ENCODE data around the gene CCN5. TPM values are rescaled to one million over a fixed set of nuclear protein-coding genes. Genes with fewer than 3 reads are reported as not detected.

CCN5 gene
- total and polyA plus RNA-seq, 4 donors = 59.4 to 186 (median 115) TPM

- intact Hi-C loops (cut with DNase I) = no loop called here
- 81 to 91% methylated on average over 4 of the region's 4 CpGs for WGBS, 2 donors
- DNase-seq (no peak), ATAC-seq (ENCODE audit: low FRiP score) (no peak)
- peak overlapping the region; percentile 37 to 98 for H3K27ac ChIP-seq (ENCODE audit: low read depth in 1 of 2, low read length in 2 of 2)
- H3K27me3 ChIP-seq (ENCODE audit: control insufficient read depth in 1 of 2, insufficient read depth in 2 of 2, low read length in 1 of 2) = no peaks in the 10 kb centered on the region
- no peak overlapping the region for H3K4me3 ChIP-seq (ENCODE audit: low read length in 2 of 2)
- no peaks in the 10 kb centered on the region for H3K9me3 ChIP-seq (ENCODE audit: control insufficient read depth, low read length)
- no peaks in the 10 kb centered on the region for H3K4me1 ChIP-seq (ENCODE audit: control insufficient read depth in 1 of 2, insufficient read depth in 2 of 2, low read length in 2 of 2)
- H3K36me3 ChIP-seq (ENCODE audit: control insufficient read depth in 1 of 2, insufficient read depth in 2 of 2, low read length in 1 of 2) = no peaks in the 10 kb centered on the region
Measured at GRCh38 chr20:44705364-44706094, 9.6 kb upstream of the CCN5 start.

- H3K27ac ChIP-seq (ENCODE audit: low read depth in 1 of 2, low read length in 2 of 2) = peak overlapping the region; percentile 44 to 98
- H3K36me3 ChIP-seq (ENCODE audit: control insufficient read depth in 1 of 2, insufficient read depth in 2 of 2, low read length in 1 of 2) = no peaks in the 10 kb centered on the region
- ATAC-seq (ENCODE audit: low FRiP score) = peak; percentile 83
- peak; percentile 87 to 89 for DNase-seq
- 12 to 17% methylated on average over 10 of the region's 10 CpGs for WGBS, 2 donors
- H3K9me3 ChIP-seq (ENCODE audit: control insufficient read depth, low read length) = no peaks in the 10 kb centered on the region
- H3K27me3 ChIP-seq (ENCODE audit: control insufficient read depth in 1 of 2, insufficient read depth in 2 of 2, low read length in 1 of 2) = no peaks in the 10 kb centered on the region
- no peaks in the 10 kb centered on the region for H3K4me1 ChIP-seq (ENCODE audit: control insufficient read depth in 1 of 2, insufficient read depth in 2 of 2, low read length in 2 of 2)
- intact Hi-C loops (cut with DNase I) = no loop called here
- H3K4me3 ChIP-seq (ENCODE audit: low read length in 2 of 2) = no peak overlapping the region
Measured at GRCh38 chr20:44706301-44707017, 8.7 kb upstream of the CCN5 start.

DNA sequence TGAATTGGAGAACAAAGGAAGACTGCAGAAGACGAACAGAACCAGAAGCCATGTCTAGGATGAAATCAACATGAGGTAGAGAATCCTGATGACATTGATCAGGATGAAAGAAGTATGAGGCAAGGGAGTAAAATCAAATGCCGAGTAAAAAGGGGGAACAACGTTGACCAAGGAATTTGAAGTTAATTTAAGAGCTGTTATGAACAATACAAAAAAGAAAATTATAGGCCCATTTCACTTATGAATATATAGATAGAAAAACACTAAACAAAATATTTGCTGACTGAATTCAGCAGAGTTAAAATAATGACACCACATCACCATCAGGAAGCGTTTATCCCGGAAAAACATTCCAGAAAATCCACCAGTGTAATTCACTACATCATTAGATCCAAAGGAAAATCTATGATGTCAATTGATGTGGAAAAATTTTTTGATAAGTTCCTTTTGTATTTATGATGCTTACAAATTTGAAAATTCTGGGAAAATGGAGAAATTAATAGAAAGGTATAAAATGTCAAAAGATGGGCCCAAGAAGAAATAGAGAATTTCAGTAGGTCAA is 8.1 kb upstream of the CCN5 start:
- Histone ChIP-seq H3K27ac (ENCODE audit: low read depth in 1 of 2, low read length in 2 of 2) (peak overlapping the region; percentile 44 to 79), H3K9me3 (ENCODE audit: control insufficient read depth, low read length) (no peaks in the 10 kb centered on the region), H3K36me3 (ENCODE audit: control insufficient read depth in 1 of 2, insufficient read depth in 2 of 2, low read length in 1 of 2) (no peaks in the 10 kb centered on the region), H3K4me3 (ENCODE audit: low read length in 2 of 2) (no peak overlapping the region), H3K27me3 (ENCODE audit: control insufficient read depth in 1 of 2, insufficient read depth in 2 of 2, low read length in 1 of 2) (no peaks in the 10 kb centered on the region), H3K4me1 (ENCODE audit: control insufficient read depth in 1 of 2, insufficient read depth in 2 of 2, low read length in 2 of 2) (no peaks in the 10 kb centered on the region)
- DNase-seq (no peak), ATAC-seq (ENCODE audit: low FRiP score) (no peak)
- intact Hi-C loops (cut with DNase I) = no loop called here
- WGBS, 2 donors = 86 to 88% methylated on average over 5 of the region's 5 CpGs

GRCh38 chr20:44709380-44709779 is 5.8 kb upstream of the CCN5 start:
- Histone ChIP-seq H3K36me3 (ENCODE audit: control insufficient read depth in 1 of 2, insufficient read depth in 2 of 2, low read length in 1 of 2) (no peaks in the 10 kb centered on the region), H3K4me1 (ENCODE audit: control insufficient read depth in 1 of 2, insufficient read depth in 2 of 2, low read length in 2 of 2) (no peaks in the 10 kb centered on the region), H3K9me3 (ENCODE audit: control insufficient read depth, low read length) (no peaks in the 10 kb centered on the region), H3K27me3 (ENCODE audit: control insufficient read depth in 1 of 2, insufficient read depth in 2 of 2, low read length in 1 of 2) (no peaks in the 10 kb centered on the region), H3K4me3 (ENCODE audit: low read length in 2 of 2) (no peak overlapping the region), H3K27ac (ENCODE audit: low read depth in 1 of 2, low read length in 2 of 2) (no peak overlapping the region)
- DNase-seq (no peak), ATAC-seq (ENCODE audit: low FRiP score) (no peak)
- intact Hi-C loops (cut with DNase I) = no loop called here
- 85 to 87% methylated on average over 11 of the region's 11 CpGs for WGBS, 2 donors

DNA sequence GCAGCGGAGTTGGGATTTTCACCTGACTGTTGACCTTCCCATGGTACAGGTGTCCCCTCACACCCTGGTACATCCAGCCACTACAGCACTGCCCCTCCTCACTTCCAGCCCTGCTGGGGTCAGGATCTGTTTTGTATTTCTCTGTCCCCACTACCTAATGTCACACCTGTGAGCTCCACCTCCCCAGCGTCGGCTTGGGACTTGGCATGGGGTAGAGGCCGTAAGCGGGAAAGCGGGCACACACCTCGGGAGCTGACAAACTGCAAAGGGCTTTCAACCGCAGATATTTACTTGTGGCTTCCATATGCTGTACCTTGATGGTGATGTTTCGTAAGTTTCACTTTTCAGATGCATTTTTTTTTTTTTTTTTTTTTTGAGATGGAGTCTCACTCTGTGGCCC is 5.4 kb upstream of the CCN5 start:
- no peaks in the 10 kb centered on the region for H3K4me1 ChIP-seq (ENCODE audit: control insufficient read depth in 1 of 2, insufficient read depth in 2 of 2, low read length in 2 of 2)
- H3K9me3 ChIP-seq (ENCODE audit: control insufficient read depth, low read length) = no peaks in the 10 kb centered on the region
- no peaks in the 10 kb centered on the region for H3K36me3 ChIP-seq (ENCODE audit: control insufficient read depth in 1 of 2, insufficient read depth in 2 of 2, low read length in 1 of 2)
- no peaks in the 10 kb centered on the region for H3K27me3 ChIP-seq (ENCODE audit: control insufficient read depth in 1 of 2, insufficient read depth in 2 of 2, low read length in 1 of 2)
- no peak for DNase-seq
- intact Hi-C loops (cut with DNase I) = no loop called here
- WGBS, 2 donors = 95 to 96% methylated on average over 9 of the region's 9 CpGs
- no peak overlapping the region for H3K4me3 ChIP-seq (ENCODE audit: low read length in 2 of 2)
- no peak for ATAC-seq (ENCODE audit: low FRiP score)
- no peak overlapping the region for H3K27ac ChIP-seq (ENCODE audit: low read depth in 1 of 2, low read length in 2 of 2)

DNA sequence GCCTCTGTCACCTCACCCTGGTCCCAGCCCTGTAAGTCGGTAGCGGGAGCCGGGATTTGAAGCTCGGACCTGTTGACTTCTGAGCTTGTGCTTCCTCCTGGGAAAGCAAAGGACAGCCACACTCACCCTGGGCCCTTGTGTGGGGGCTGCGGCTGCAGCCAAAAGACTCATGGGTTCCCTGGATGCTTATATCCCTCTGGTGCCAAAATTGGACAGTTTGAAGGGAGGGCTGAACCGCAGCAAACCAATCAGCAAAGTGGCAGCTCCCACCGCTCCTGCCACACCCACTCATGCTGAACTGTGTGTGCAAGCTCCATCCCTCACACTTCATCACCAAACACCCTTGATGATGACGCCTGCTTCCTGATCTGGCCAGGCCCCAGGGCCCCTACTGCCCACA is 3.9 kb upstream of the CCN5 start:
- Histone ChIP-seq H3K36me3 (ENCODE audit: control insufficient read depth in 1 of 2, insufficient read depth in 2 of 2, low read length in 1 of 2) (no peaks in the 10 kb centered on the region), H3K4me3 (ENCODE audit: low read length in 2 of 2) (no peak overlapping the region), H3K4me1 (ENCODE audit: control insufficient read depth in 1 of 2, insufficient read depth in 2 of 2, low read length in 2 of 2) (peaks cover 0 to 5% of the 10 kb centered on the region in 2 donors), H3K27me3 (ENCODE audit: control insufficient read depth in 1 of 2, insufficient read depth in 2 of 2, low read length in 1 of 2) (no peaks in the 10 kb centered on the region), H3K27ac (ENCODE audit: low read depth in 1 of 2, low read length in 2 of 2) (no peak overlapping the region), H3K9me3 (ENCODE audit: control insufficient read depth, low read length) (no peaks in the 10 kb centered on the region)
- intact Hi-C loops (cut with DNase I) = no loop called here
- ATAC-seq (ENCODE audit: low FRiP score) (no peak), DNase-seq (peak in 1 of 2 donors; percentile 24)
- 83 to 85% methylated on average over 8 of the region's 8 CpGs for WGBS, 2 donors

DNA sequence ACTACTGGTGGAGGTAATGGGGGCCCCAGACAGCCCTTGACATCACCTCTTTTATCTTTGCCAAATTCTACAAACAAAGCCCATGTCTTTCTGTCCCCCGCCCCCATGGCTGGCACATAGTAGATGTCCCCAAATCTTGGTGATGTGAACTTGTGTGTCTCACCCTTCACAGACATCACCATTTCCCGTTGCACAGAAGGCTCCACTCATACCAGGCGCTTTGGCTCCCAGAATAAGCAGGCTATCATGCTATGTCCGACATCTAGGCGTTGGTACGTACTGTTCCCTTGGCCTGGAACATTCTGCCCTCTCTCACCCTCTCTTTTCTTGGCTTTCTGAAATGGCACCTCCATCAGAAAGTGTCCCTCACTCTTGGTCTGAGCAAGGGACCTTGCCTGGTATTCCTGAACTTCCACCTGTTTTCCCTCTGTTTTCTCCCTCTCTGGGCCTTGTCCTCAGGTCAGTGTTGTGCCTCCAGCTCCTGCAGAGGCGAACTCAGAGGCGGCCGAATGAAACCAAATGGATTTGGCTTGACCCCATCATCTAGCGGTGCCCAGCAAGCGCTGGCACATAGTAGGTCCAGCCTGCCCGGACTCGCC is 968 bp upstream of the CCN5 start:
- H3K27ac ChIP-seq (ENCODE audit: low read depth in 1 of 2, low read length in 2 of 2) = peak overlapping the region; percentile 19 to 85
- no peak overlapping the region for H3K4me3 ChIP-seq (ENCODE audit: low read length in 2 of 2)
- no peaks in the 10 kb centered on the region for H3K27me3 ChIP-seq (ENCODE audit: control insufficient read depth in 1 of 2, insufficient read depth in 2 of 2, low read length in 1 of 2)
- no peaks in the 10 kb centered on the region for H3K36me3 ChIP-seq (ENCODE audit: control insufficient read depth in 1 of 2, insufficient read depth in 2 of 2, low read length in 1 of 2)
- H3K4me1 ChIP-seq (ENCODE audit: control insufficient read depth in 1 of 2, insufficient read depth in 2 of 2, low read length in 2 of 2) = peaks cover 3 to 5% of the 10 kb centered on the region in 2 donors
- ATAC-seq (ENCODE audit: low FRiP score) (peak; percentile 9), DNase-seq (peak in 1 of 2 donors; percentile 73)
- intact Hi-C loops (cut with DNase I) = no loop called here
- H3K9me3 ChIP-seq (ENCODE audit: control insufficient read depth, low read length) = no peaks in the 10 kb centered on the region
- 12 to 29% methylated on average over 13 of the region's 13 CpGs for WGBS, 2 donors

- ATAC-seq (ENCODE audit: low FRiP score) (no peak), DNase-seq (no peak)
- Histone ChIP-seq H3K36me3 (ENCODE audit: control insufficient read depth in 1 of 2, insufficient read depth in 2 of 2, low read length in 1 of 2) (no peaks in the 10 kb centered on the region), H3K27me3 (ENCODE audit: control insufficient read depth in 1 of 2, insufficient read depth in 2 of 2, low read length in 1 of 2) (no peaks in the 10 kb centered on the region), H3K9me3 (ENCODE audit: control insufficient read depth, low read length) (no peaks in the 10 kb centered on the region), H3K4me1 (ENCODE audit: control insufficient read depth in 1 of 2, insufficient read depth in 2 of 2, low read length in 2 of 2) (peaks cover 3 to 9% of the 10 kb centered on the region in 2 donors), H3K4me3 (ENCODE audit: low read length in 2 of 2) (peak overlapping the region in 1 of 2 donors; percentile 11), H3K27ac (ENCODE audit: low read depth in 1 of 2, low read length in 2 of 2) (peak overlapping the region in 1 of 2 donors; percentile 85)
- intact Hi-C loops (cut with DNase I) = loop anchor here in 1 of 2 donors (2.0 kb wide), 1 partner anchor 13 kb away; no protein-coding TSS in a partner anchor
- WGBS, 2 donors = 67 to 68% methylated on average over 5 of the region's 5 CpGs
Measured at GRCh38 chr20:44715499-44716308, 535 bp downstream of the CCN5 start.
